Adipocyte (in vitro differentiated cells): ENCODE measurements around the gene TBC1D14.
A peak's percentile ranks its signal among the peaks of the same experiment; 100 is the strongest.

Experiments used
- DNase-seq: peaks from one replicate; pipeline ENCODE4 v3.0.0-alpha.2; 2015; ENCODE audit warnings: low read depth
- H3K27me3 ChIP-seq: replicated peaks from 2 replicates; pipeline ENCODE4 v1.7.0; 2013; ENCODE audit warnings: mild to moderate bottlenecking, low read length, moderate library complexity; ENCODE audit not compliant: control insufficient read depth, insufficient read depth
- H3K36me3 ChIP-seq: 2 replicates; pipeline ENCODE4 v1.7.0; 2013; ENCODE audit warnings: low read length, mild to moderate bottlenecking, moderate library complexity; ENCODE audit not compliant: control insufficient read depth, insufficient read depth, severe bottlenecking
- H3K4me1 ChIP-seq: 2 replicates; pipeline ENCODE4 v1.7.0; 2013; ENCODE audit warnings: mild to moderate bottlenecking, low read length, moderate library complexity; ENCODE audit not compliant: control insufficient read depth, insufficient read depth
- H3K4me3 ChIP-seq: 2 replicates; pipeline ENCODE4 v1.7.0; 2013; ENCODE audit warnings: mild to moderate bottlenecking, low read length, moderate library complexity
- H3K9ac ChIP-seq: 2 replicates; pipeline ENCODE4 v1.7.0; 2013; ENCODE audit warnings: mild to moderate bottlenecking, low read length, moderate library complexity
- H3K9me3 ChIP-seq: 2 replicates; pipeline ENCODE4 v1.7.0; 2013; ENCODE audit warnings: mild to moderate bottlenecking, low read length, moderate library complexity; ENCODE audit not compliant: control insufficient read depth

The TBC1D14 gene

GRCh38 chr4:6909113-6909969, at the start of gene TBC1D14:
TSS of gene TBC1D14 (plus strand) at chr4:6909826. CDS start at chr4:6923390, 13,564 bp downstream.
- H3K27me3 ChIP-seq = peaks cover 24% of the 10 kb centered on the region
- no peaks in the 10 kb centered on the region for H3K9me3 ChIP-seq
- peak within 1 kb of the TSS; percentile 90 for H3K9ac ChIP-seq
- peak; percentile 96 for DNase-seq
- no peaks in the 10 kb centered on the region for H3K36me3 ChIP-seq
- peaks cover 15% of the 10 kb centered on the region for H3K4me1 ChIP-seq
- peak within 1 kb of the TSS; percentile 94 for H3K4me3 ChIP-seq

GRCh38 chr4:6868386-6868785, 41.2 kb upstream of the TBC1D14 start:
- peaks cover 83% of the 10 kb centered on the region for H3K36me3 ChIP-seq
- H3K4me1 ChIP-seq = no peaks in the 10 kb centered on the region
- DNase-seq = no peak

DNA sequence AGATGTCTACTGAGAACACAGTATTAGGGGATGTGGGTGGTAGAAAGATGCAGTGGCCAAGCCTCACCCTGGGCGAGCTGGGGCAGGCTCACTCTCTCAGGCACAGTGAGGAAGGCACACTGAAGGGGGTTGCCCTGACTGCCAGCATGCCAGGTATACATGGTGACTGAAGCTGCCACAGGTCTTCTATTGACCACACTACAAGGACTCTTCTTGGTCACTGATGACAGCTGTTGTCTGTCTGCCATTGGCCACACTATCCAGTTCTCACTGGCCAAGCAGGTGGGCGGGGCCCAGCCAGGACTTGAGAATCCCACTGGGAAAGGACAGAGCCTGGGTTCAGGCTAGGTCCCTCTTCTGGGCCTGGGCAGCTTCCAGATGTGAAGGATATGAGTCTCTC, 39.7 kb upstream of the TBC1D14 start:
- Histone ChIP-seq H3K27me3 (no peaks in the 10 kb centered on the region), H3K4me3 (no peak overlapping the region), H3K36me3 (peaks cover 85% of the 10 kb centered on the region), H3K9ac (no peak overlapping the region), H3K9me3 (no peaks in the 10 kb centered on the region), H3K4me1 (peaks cover 4% of the 10 kb centered on the region)
- no peak for DNase-seq

More at GRCh38 chr4:6868386-6868785, 41.2 kb upstream of the TBC1D14 start:
- Histone ChIP-seq H3K9me3 (no peaks in the 10 kb centered on the region), H3K4me3 (no peak overlapping the region), H3K9ac (no peak overlapping the region), H3K27me3 (no peaks in the 10 kb centered on the region)

DNA sequence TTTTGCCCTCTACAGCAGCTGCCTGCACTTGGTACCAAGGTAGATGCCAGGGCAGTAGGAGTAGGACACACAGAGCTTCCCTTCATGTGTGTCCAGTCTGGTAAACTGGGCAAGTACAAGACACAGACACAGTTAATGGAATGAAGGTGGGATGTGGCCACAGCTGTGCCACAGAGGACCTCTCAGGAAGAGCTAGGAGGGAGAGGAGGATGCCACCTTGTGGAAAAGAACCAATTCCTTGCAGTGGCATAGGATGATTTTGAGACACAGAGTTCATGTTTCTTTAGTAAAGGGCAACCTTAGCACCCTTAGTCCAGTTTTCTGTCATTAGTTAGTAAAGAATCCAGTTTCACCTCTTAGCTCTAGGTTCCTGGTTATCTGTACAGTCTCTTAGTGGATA, 36.3 kb upstream of the TBC1D14 start:
- no peak overlapping the region for H3K9ac ChIP-seq
- DNase-seq = no peak

DNA sequence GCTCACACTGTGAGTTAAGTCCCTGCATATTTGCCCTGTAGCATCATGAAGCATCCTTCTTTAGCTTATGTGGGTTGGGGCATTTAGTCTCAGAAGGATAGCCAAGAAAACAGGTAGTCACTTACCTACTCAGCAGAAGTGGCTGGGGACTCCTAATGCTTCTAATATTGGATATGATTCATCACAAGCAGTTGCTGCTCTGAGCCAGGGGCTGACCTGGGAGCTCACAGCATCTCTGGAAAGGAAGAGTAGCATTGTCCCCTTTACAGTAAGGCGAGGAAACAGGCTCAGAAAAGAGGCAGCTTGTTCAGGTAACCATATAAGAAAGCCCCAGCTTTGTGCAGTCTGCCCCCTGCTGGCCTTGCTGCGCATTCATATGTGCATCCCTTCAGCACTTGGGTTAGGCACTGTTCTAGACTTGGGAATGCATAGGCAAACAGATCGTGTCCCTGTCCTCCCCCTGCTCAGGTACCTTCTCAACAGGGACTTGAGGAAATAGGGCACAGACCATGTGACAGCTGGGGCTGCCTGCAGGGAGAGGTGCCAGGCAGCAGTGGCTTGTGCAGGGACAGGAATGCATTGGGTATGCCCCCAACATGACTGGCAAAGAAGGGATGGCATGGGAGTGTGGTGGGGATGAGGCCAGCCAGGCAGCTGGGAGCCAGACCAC, 35.7 kb upstream of the TBC1D14 start:
- no peaks in the 10 kb centered on the region for H3K27me3 ChIP-seq
- no peak overlapping the region for H3K9ac ChIP-seq
- H3K4me3 ChIP-seq = no peak overlapping the region
- peak; percentile 78 for DNase-seq
- H3K4me1 ChIP-seq = peaks cover 29% of the 10 kb centered on the region
- peaks cover 81% of the 10 kb centered on the region for H3K36me3 ChIP-seq
- no peaks in the 10 kb centered on the region for H3K9me3 ChIP-seq

More for the DNA sequence above, 36.3 kb upstream of the TBC1D14 start:
- Histone ChIP-seq H3K9me3 (no peaks in the 10 kb centered on the region), H3K4me3 (no peak overlapping the region), H3K27me3 (no peaks in the 10 kb centered on the region), H3K4me1 (peaks cover 29% of the 10 kb centered on the region), H3K36me3 (peaks cover 81% of the 10 kb centered on the region)

DNA sequence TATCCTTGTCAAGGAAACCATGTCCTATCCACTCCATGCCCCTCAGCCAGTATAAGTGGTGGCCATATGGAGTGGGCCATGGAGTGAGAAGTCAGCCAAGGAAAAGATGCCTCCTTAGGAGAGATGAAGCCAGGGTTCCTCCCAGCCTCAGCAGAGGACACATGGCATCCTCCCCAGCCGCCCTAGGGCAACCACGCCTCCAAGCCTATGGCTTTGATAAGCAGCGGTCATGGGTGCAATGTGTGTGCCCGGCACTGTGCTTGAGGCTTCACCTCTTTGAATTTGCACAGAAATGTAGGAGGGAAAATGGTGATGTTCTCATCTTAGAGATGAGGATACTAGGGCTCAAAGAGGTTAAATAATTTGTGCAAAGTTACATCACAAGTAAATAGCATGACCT, 34.6 kb upstream of the TBC1D14 start:
- no peak for DNase-seq
- Histone ChIP-seq H3K9ac (no peak overlapping the region), H3K9me3 (no peaks in the 10 kb centered on the region), H3K36me3 (peaks cover 80% of the 10 kb centered on the region), H3K4me1 (peaks cover 29% of the 10 kb centered on the region), H3K4me3 (no peak overlapping the region), H3K27me3 (no peaks in the 10 kb centered on the region)

DNA sequence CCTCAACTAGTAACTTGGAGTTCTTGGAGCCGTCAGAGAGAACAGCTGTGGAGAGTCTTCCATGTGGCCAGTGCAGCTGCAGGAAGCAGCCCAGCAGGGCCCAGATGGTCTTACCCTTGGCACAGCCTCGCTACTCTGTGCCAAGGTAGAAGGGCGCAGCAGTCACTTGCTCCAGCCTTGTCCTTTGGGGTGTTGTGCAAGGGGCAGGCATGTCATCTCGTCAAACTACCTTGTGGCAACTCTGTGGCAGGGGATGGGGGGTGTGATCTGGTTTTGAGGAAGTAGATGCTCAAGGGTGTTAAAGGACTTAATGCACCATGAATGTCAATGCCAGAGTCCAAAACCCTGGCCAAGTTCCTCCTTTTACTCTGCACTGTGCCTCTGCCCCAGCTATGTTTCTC, 34.2 kb upstream of the TBC1D14 start:
- H3K27me3 ChIP-seq = no peaks in the 10 kb centered on the region
- peak overlapping the region; percentile 38 for H3K9ac ChIP-seq
- no peak for DNase-seq
- H3K36me3 ChIP-seq = peaks cover 81% of the 10 kb centered on the region
- no peak overlapping the region for H3K4me3 ChIP-seq
- H3K9me3 ChIP-seq = no peaks in the 10 kb centered on the region
- H3K4me1 ChIP-seq = peaks cover 29% of the 10 kb centered on the region

GRCh38 chr4:6876440-6876839, 33.2 kb upstream of the TBC1D14 start:
- peaks cover 29% of the 10 kb centered on the region for H3K4me1 ChIP-seq
- no peaks in the 10 kb centered on the region for H3K9me3 ChIP-seq
- peaks cover 90% of the 10 kb centered on the region for H3K36me3 ChIP-seq
- peak; percentile 65 for DNase-seq
- peak overlapping the region; percentile 46 for H3K9ac ChIP-seq
- peak overlapping the region; percentile 49 for H3K4me3 ChIP-seq
- H3K27me3 ChIP-seq = no peaks in the 10 kb centered on the region

DNA sequence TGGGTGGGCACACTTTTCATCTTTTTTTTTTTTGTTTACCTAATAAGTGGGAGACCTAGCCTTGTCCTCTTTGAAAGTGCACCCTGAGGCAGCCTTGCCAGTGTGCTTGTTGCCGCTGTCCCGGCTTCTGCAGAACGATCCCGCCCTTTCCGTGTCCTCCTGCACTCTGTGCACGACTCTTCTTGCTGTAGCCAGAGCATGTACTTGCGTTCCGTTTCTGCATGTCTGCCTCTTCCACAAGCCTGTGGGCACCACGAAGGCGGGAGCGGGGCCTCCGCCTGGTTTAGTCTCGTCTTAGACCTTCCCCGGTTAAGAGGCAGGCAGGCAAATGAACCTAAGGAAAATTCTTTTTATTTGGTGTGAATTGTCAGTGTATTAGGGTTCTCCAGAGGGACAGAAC, 32.6 kb upstream of the TBC1D14 start:
- peak overlapping the region; percentile 46 for H3K9ac ChIP-seq
- peaks cover 29% of the 10 kb centered on the region for H3K4me1 ChIP-seq
- DNase-seq = no peak
- H3K36me3 ChIP-seq = peaks cover 90% of the 10 kb centered on the region
- H3K27me3 ChIP-seq = no peaks in the 10 kb centered on the region
- no peaks in the 10 kb centered on the region for H3K9me3 ChIP-seq
- H3K4me3 ChIP-seq = peak overlapping the region; percentile 8

DNA sequence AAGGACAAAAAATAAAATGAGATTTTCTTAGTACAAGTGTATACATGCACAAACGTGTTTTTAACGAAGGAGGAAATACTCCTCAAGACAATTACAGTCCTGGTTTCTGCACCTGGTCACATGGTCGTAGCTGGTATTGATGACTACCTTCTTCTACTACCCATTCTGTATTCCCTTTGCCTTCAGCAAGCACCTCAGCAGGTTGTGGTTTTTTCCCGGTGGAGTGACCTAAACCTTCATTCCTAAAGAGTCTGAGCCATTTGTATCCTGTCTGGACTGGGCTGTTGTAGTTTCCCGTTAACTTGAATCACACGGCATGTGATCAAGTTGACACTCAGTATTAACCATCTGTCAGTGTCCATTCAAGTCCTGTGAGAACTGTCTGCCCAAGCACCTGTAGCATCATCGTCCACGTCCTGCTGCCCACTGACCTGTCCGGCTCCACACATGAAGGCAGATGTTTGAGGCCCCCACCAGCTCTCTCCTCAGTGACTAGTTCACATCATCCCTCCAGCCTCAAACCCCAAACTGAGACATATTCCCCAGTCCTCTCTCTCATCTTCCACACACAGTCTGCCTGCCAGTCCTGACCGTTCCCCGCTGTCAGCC, 31.1 kb upstream of the TBC1D14 start:
- Histone ChIP-seq H3K9me3 (no peaks in the 10 kb centered on the region), H3K27me3 (no peaks in the 10 kb centered on the region), H3K4me1 (peaks cover 29% of the 10 kb centered on the region), H3K9ac (no peak overlapping the region), H3K36me3 (peaks cover 90% of the 10 kb centered on the region), H3K4me3 (no peak overlapping the region)
- no peak for DNase-seq

GRCh38 chr4:6880691-6881090, 28.9 kb upstream of the TBC1D14 start:
- Histone ChIP-seq H3K36me3 (peaks cover 77% of the 10 kb centered on the region), H3K4me3 (no peak overlapping the region), H3K9ac (no peak overlapping the region), H3K9me3 (no peaks in the 10 kb centered on the region), H3K27me3 (no peaks in the 10 kb centered on the region), H3K4me1 (peaks cover 20% of the 10 kb centered on the region)
- no peak for DNase-seq
